ENCODE measurements around the gene RHEX. TPM values are rescaled to one million over a fixed set of nuclear protein-coding genes. Genes with fewer than 3 reads are reported as not detected.

The RHEX gene
- polyA plus RNA-seq, 2 of the 4 experiments (the other 2 are of a cell fraction), result not detected

- 19% methylated on average over 6 of the region's 6 CpGs for WGBS (ENCODE audit: missing lambda C conversion rate)
- ChIA-PET CTCF (interaction anchor here (0.6 to 1.4 kb wide), 2 partner anchors 10 to 64 kb away, joined by 3 to 4 read pairs; no protein-coding TSS in a partner anchor), POLR2A (no interaction called here)
- Histone ChIP-seq H3K9me3 (no peaks in the 10 kb centered on the region), H3K27ac (peak overlapping the region; percentile 45 to 54; a peak in 3 of 6 replicates), H3K4me3 (no peak overlapping the region), H3K4me1 (peaks cover 13% of the 10 kb centered on the region; the same call in 2 of the 3 replicates), H3K4me2 (peak overlapping the region; percentile 62)
- TF ChIP-seq EHF (CRISPR knock-in tag; IDR thresholded peaks at IDR 0.05), result no peak
- no peak for TF ChIP-seq HEYL (CRISPR knock-in tag; IDR thresholded peaks at IDR 0.05)
- TF ChIP-seq FOSB (CRISPR knock-in tag; IDR thresholded peaks at IDR 0.05), result no peak
- TF ChIP-seq RARB (CRISPR knock-in tag; IDR thresholded peaks at IDR 0.05), result no peak
- no peak for TF ChIP-seq NFE2L2 (conservative IDR thresholded peaks at IDR 0.05; ENCODE audit: low read length)
- no peak for TF ChIP-seq CEBPB (IDR thresholded peaks at IDR 0.05)
- TF ChIP-seq GATA3 (IDR thresholded peaks at IDR 0.05; ENCODE audit: borderline replicate concordance), result no peak
- TF ChIP-seq CBX8 (IDR thresholded peaks at IDR 0.05), result no peak
- no peak for TF ChIP-seq ZSCAN20 (CRISPR knock-in tag; IDR thresholded peaks at IDR 0.05)
- no peak for TF ChIP-seq HOXB5 (CRISPR knock-in tag; IDR thresholded peaks at IDR 0.05)
- no peak for TF ChIP-seq ZFP36 (IDR thresholded peaks at IDR 0.05; ENCODE audit: borderline replicate concordance, partially characterized antibody)
- no peak for TF ChIP-seq CBX2 (IDR thresholded peaks at IDR 0.05; ENCODE audit: borderline replicate concordance, low read depth)
- no peak for TF ChIP-seq HOXB13 (CRISPR knock-in tag; IDR thresholded peaks at IDR 0.05; ENCODE audit: low read depth)
- TF ChIP-seq PBX3 (IDR thresholded peaks at IDR 0.05), result no peak
- no peak for TF ChIP-seq HOXA7 (CRISPR knock-in tag; IDR thresholded peaks at IDR 0.05)
- no peak for TF ChIP-seq FOXS1 (CRISPR knock-in tag; IDR thresholded peaks at IDR 0.05)
- no peak for TF ChIP-seq MYC (IDR thresholded peaks at IDR 0.05; ENCODE audit: borderline replicate concordance, low read length)
- no peak for TF ChIP-seq RAD21 (conservative IDR thresholded peaks at IDR 0.05 in 1 of 2, IDR thresholded peaks at IDR 0.05 in 1 of 2)
- no peak for TF ChIP-seq ZC3H11A (IDR thresholded peaks at IDR 0.05)
- TF ChIP-seq EP300 (IDR thresholded peaks at IDR 0.05), result no peak
- FAIRE-seq (no peak), ATAC-seq (peak; percentile 74 to 88; a peak in 5 of 6 replicates), DNase-seq (ENCODE audit: low read depth in 1 of 2, low spot score in 1 of 2) (peak in 1 of 2 experiments; percentile 59)
Observed at GRCh38 chr1:206048582-206048981, 4.4 kb upstream of the RHEX start.

- ChIA-PET POLR2A (no interaction called here), CTCF (interaction anchor here (0.6 to 1.4 kb wide), 2 partner anchors 10 to 65 kb away, joined by 3 to 4 read pairs; no protein-coding TSS in a partner anchor)
- no peaks in the 10 kb centered on the region for H3K9me3 ChIP-seq
- no peak for ATAC-seq
- no peak overlapping the region for H3K4me2 ChIP-seq
- no peak for DNase-seq (ENCODE audit: low read depth in 1 of 2, low spot score in 1 of 2)
- TF ChIP-seq ZC3H11A (IDR thresholded peaks at IDR 0.05), result peak; percentile 67
- no peak for TF ChIP-seq GATA3 (IDR thresholded peaks at IDR 0.05; ENCODE audit: borderline replicate concordance)
- no peak overlapping the region for H3K27ac ChIP-seq
- no peak overlapping the region for H3K4me3 ChIP-seq
- FAIRE-seq, result no peak
- H3K4me1 ChIP-seq, result peaks cover 13% of the 10 kb centered on the region; the same call in 2 of the 3 replicates
Observed at GRCh38 chr1:206049293-206049692, 3.7 kb upstream of the RHEX start.

- no peak for ATAC-seq
Observed at GRCh38 chr1:206049919-206050600, 2.9 kb upstream of the RHEX start.

More at GRCh38 chr1:206049919-206050600, 2.9 kb upstream of the RHEX start:
- no peak overlapping the region for H3K4me2 ChIP-seq
- ChIA-PET CTCF (no interaction called here), POLR2A (no interaction called here)
- DNase-seq (ENCODE audit: low read depth in 1 of 2, low spot score in 1 of 2) (no peak), FAIRE-seq (no peak)
- peaks cover 13% of the 10 kb centered on the region; the same call in 2 of the 3 replicates for H3K4me1 ChIP-seq
- H3K4me3 ChIP-seq, result no peak overlapping the region
- no peak overlapping the region for H3K27ac ChIP-seq
- no peak for TF ChIP-seq CBX2 (IDR thresholded peaks at IDR 0.05; ENCODE audit: borderline replicate concordance, low read depth)
- no peak for TF ChIP-seq ZFP36 (IDR thresholded peaks at IDR 0.05; ENCODE audit: borderline replicate concordance, partially characterized antibody)
- no peak for TF ChIP-seq MYC (IDR thresholded peaks at IDR 0.05; ENCODE audit: borderline replicate concordance, low read length)
- TF ChIP-seq BCL3 (IDR thresholded peaks at IDR 0.05), result no peak
- no peak for TF ChIP-seq FOXS1 (CRISPR knock-in tag; IDR thresholded peaks at IDR 0.05)
- no peak for TF ChIP-seq MAX (IDR thresholded peaks at IDR 0.05)
- no peak for TF ChIP-seq HOXB13 (CRISPR knock-in tag; IDR thresholded peaks at IDR 0.05; ENCODE audit: low read depth)
- no peak for TF ChIP-seq JUNB (IDR thresholded peaks at IDR 0.05)
- no peaks in the 10 kb centered on the region for H3K9me3 ChIP-seq
- WGBS (ENCODE audit: missing lambda C conversion rate), result 80% methylated on average over 3 of the region's 3 CpGs

Measured in A549 (cell line).